Measurements from ENCODE around the gene C10orf105.

Gene C10orf105

DNA sequence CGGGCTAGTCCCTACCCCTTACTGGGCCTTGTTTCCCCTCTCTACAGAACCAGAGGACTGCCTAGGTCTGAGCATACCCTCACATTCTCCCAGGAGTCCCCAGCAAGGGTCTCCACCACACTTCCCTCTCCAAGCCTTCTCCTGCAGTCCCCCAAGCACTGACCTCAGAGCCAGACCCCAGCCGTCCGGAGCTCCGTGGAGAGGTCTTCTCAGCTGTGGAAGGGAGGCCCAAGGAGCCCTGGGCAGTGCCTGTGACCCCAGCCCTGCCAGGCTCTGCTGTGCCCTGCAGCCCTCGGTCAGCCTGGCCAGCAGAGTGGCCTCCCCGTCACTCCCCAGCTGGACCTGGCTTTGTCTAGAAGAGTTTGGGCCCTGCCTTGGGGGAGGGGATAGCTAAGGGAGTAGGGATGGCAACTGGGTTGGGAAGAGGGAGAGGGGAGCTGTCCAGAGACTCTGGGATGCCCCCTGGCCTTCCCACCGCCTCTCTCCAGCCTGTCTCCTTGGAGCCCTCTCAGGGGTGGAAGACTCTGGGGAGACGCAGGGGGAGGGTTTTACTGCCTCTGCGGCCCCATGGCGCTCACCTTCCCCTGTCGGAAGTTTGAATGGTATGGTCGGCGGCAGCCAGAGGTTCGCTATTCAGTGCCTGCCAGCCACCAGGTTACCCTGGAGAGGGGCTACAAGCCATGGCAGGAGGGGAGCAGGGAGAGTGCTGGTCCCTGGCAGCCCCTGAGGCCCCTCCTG is at the start of gene C10orf105:
Gene C10orf105 (minus strand): TSS at position 315 of the 738 bp plus-strand sequence. CDS start 3,441 bp downstream, outside the sequence.
- DNase-seq (ENCODE audit: low read depth in 2 of 2) = no peak

GRCh38 chr10:71767420-71768035 is 48.0 kb upstream of the C10orf105 start:
- no peak for DNase-seq (ENCODE audit: low read depth in 2 of 2)

GRCh38 chr10:71766717-71767419 is 47.3 kb upstream of the C10orf105 start:
- DNase-seq (ENCODE audit: low read depth in 2 of 2) = no peak

GRCh38 chr10:71765906-71766716 is 46.5 kb upstream of the C10orf105 start:
- DNase-seq (ENCODE audit: low read depth in 2 of 2) = no peak

GRCh38 chr10:71765176-71765904 is 45.8 kb upstream of the C10orf105 start:
- no peak for DNase-seq (ENCODE audit: low read depth in 2 of 2)

DNA sequence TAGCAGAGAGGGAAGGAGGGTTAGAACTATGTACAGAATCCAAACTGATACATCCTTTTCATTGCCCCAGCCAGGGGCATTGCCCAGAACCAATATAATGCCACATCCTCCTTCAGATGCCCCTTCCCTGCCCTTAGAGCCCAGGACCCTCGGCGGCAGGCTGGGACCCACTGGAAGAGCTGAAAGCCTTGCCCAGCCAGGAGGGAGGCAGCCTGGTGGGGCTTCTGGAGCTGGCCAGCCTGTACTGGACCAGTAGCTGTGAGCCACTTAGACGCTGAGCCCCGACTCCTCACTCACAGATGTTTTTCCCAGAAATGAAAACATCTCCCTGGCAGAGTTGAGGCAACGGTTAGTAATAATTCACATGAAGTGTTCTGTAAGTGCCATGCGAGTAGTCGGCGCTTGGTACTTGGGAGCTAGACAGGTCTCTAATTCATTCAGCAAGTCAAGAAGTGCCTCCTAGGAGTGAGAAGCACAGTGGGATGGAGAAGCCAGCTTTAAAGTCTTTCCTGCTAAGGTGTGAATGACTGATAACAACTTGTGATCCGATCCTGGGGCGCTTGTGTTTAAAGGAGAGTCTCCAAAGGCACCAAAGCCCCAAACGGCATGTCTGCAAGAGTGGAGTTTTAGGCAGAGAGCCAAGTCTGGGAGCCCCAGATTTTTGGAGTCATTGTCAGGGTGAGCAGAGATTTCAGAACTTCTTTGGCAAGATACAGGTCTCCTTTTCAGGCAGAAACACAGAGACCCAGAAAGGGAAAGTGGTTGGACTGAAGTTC is 44.0 kb upstream of the C10orf105 start:
- no peak for DNase-seq (ENCODE audit: low read depth in 2 of 2)

DNA sequence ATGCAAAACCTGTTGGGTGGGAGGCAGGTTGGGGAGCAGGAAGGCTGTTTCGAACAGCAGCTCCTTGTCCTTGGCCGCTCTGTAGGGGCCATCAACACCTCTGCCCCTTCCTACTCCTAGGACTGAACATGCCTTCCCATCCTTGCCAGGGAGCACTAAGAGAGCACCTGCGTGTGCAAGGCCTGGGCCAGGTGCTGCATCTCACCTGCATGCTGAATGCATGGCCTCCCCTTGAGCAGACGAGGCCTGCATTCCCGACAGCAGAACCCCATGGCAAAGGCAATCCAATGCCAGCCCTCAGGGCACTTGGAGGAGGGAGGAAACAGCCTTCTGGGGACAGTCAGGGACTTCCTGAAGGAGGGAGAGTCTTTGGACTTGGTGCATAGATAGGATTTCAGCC is 42.7 kb upstream of the C10orf105 start:
- no peak for DNase-seq (ENCODE audit: low read depth in 2 of 2)

- DNase-seq (ENCODE audit: low read depth in 2 of 2) = no peak
Observed at GRCh38 chr10:71761541-71762113, 42.0 kb upstream of the C10orf105 start.

DNA sequence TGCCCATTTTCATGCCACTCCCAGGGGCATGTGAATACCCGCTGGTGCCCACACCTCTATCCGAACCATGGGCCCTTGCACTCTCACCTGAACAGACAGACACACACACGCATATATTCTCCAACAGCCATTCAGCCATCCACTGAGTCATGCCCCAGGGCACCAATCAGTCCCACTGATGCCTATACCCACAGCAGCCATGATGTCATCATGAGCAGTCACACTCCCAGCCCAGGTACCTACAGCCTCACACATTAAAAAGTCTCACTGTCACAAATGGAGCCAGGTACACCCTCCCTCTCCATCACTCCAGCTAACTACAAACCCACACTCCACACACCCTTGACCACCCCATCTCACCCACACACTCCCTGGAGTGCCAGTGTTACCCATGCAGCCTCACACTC is 41.5 kb upstream of the C10orf105 start:
- peak in 1 of 2 donors; percentile 62 for DNase-seq (ENCODE audit: low read depth in 2 of 2)

DNA sequence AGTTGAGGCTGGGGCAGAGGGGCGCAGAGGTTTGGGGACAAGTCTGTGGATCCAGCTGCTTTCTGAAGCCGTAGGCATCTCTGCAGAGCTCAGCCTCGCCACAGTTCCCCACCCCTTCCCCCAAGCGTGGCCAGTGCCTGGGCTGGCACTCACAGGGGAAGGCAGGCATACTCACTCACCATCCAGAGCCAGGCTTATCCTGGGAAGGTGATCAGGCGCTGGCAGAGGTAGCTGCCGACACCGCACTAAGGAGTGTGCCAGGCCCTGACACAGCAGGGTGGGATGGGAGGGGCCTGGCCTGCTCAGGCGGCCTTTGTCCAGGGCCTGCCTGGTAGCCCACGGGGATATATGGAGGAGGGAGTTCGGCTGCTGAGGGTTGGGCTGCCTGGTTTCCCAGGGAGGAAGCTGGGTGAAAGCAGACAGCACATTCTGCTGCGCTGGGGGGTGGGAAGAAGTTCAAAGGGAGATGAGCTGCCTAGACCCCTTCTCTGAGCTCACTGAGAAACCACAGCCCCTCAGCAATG is 37.9 kb upstream of the C10orf105 start:
- DNase-seq (ENCODE audit: low read depth in 2 of 2) = no peak

- DNase-seq (ENCODE audit: low read depth in 2 of 2) = no peak
Observed at GRCh38 chr10:71756311-71757191, 37.0 kb upstream of the C10orf105 start.

DNA sequence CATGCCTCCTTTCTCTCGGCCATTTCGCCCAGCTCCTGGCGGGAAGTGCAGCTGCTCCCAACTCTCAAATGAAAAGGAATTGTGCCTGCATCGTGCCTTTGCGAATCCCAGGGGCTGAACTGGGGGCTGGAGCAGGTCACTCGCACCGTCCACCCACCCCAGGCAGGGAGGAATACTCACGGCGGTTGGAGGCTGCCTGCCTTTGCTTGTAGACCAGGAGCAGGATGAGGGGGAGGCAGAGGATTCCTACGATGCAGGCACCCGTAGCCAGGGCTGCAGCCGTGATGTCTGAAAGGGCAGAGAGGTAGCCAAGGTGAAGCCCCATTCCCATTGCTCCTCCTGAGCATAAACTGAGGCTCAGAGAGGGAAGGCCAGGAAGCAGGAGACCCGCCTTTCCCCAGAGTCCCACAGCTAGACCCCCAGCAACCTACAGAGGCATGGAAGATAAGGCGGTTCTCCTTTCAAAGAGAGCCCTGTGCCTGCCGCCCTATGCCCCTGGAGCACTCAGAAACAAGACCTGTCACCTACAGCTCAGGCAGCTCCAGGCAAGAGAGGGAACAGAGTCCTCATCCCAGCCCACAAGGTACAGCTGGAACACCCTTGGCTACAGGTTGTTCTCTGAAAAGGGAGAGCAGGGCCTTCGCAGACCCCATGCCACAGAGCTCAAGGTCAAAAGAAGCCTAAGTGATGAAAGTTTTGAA is 35.8 kb upstream of the C10orf105 start:
- no peak for DNase-seq (ENCODE audit: low read depth in 2 of 2)

- DNase-seq (ENCODE audit: low read depth in 2 of 2) = no peak
Observed at GRCh38 chr10:71754562-71754961, 35.0 kb upstream of the C10orf105 start.

DNA sequence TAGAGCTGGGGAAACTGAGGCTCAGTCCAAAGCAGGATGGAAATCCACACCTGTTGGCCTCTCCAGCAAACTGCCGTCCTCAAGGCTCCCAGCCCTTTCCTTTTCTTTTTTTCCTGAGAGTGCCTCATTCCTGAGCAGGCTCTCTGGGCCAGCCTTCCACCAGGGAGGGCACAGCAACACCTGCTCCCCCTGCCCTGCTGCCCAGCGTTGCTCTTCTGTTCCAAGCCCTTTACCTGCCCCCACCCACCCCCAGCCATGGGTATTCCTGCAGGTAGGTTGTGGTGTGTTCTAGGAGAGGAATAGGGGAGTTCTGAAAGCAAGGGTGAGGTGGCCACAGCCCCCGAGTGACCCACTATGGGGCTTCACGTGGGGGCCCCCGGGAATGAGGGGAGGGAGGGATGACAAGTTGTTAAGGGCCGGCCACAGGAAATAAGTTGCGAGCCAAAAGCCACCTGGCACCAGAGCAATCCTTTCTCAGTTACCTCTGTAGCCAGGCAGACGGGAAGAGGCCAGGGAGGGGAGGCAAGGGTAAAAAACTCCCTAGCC is 34.5 kb upstream of the C10orf105 start:
- DNase-seq (ENCODE audit: low read depth in 2 of 2) = no peak

DNA sequence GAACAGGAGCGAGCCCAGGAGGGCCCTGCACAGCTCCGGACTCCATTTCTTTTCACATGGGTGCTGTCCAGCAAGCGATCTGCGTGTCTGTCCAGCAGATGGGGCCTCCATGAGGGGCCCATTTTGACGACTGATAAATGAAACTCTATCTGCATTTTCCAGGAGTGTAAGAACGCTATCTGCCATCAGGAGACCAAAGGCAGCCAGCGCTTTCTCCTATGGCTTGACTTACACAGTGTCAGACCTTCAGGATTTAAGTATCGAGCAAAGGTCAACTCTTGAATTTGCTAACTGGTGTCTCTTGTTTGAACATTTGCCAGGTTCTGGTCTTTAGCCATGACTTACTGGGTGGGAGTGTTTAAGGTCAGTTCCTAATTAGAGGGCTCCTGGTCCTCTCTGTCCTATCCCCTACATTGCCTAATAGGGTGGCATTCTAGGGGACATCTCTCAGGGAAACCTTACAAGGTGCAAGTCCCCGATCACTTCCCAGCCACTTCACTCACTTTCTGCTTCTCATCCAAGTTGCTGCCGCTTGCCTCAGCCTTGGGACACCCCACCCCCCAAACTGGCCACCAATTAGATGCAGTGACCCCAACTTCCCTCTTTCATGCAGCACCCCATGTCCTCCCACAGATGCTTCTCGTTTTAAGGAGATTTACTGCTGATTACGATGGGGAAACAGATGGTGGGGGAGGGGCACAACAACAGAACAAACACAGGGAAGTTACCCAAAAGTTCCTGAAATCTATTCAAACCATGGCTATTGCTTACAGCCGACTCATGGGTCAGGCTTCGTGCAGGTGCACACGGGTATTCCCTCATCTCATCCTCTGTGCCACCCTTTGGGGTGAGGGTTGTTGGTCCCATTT is 33.7 kb upstream of the C10orf105 start:
- DNase-seq (ENCODE audit: low read depth in 2 of 2) = no peak

DNA sequence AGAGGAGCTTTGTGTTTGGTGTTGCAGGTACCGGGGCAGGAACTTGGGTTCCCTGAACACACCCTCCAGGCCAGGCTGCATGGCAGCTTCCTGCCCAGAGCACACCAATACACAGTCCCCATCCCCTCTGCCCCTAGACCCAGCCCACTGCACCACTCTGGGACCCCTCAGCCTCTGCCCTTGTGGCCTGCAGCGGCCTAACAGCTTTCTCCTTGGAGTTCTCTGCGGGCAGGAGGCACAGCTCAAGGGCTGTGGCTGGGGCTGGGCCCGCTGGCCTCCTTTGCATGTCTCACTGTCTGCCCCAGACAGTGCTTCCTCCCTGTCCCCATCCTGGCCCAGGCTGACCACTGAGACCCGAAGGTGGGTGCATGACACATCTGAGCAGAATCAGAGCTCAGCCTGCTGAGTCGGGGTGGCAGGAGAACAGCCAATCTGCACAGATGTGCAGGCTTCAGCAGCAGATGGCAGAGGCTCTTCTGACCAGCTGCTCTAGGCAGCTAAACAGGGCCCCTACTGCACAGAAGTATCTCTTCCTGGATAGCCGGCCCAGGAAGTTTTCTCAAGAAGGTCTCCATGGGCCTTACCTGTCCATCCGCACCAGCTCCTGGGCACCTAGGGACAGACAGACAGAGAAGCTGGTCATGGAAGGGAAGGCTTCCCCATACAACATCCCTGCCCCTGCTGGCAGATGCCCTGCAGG is 33.0 kb upstream of the C10orf105 start:
- no peak for DNase-seq (ENCODE audit: low read depth in 2 of 2)
